Measurements from ENCODE around the gene NFILZ. TPM values are rescaled to one million over a fixed set of nuclear protein-coding genes. Genes with fewer than 3 reads are reported as not detected.

Gene NFILZ
- total RNA-seq, 1 experiment from 2014 or later = not detected

GRCh38 chr19:8601796-8602195 is 28.6 kb upstream of the NFILZ start:
- Mint-ChIP-seq H3K27ac (ENCODE audit: unreplicated experiment) (no peak overlapping the region), H3K4me1 (ENCODE audit: low read depth, unreplicated experiment) (no peaks in the 10 kb centered on the region), H3K9me3 (ENCODE audit: low read depth, unreplicated experiment) (no peaks in the 10 kb centered on the region), H3K36me3 (ENCODE audit: insufficient read depth, unreplicated experiment) (no peaks in the 10 kb centered on the region), H3K27me3 (ENCODE audit: unreplicated experiment) (peaks cover 15% of the 10 kb centered on the region), H3K4me3 (ENCODE audit: low read depth, unreplicated experiment) (no peak overlapping the region)
- CTCF ChIA-PET = interaction anchor here (0.7 kb wide), 1 partner anchor 33 kb away, joined by 4 read pairs; no protein-coding TSS in a partner anchor
- no peak for DNase-seq
- intact Hi-C loops (cut with micrococcal nuclease; ENCODE audit: unreplicated experiment) = no loop called here
- BruUV-seq (replicated peaks) = no TSS peak
- TF ChIP-seq CTCF (IDR thresholded peaks at IDR 0.05; ENCODE audit: unreplicated experiment) = no peak

- BruUV-seq (replicated peaks) = no TSS peak
- peaks cover 44% of the 10 kb centered on the region for H3K27me3 Mint-ChIP-seq (ENCODE audit: unreplicated experiment)
- H3K27ac Mint-ChIP-seq (ENCODE audit: unreplicated experiment) = no peak overlapping the region
- DNase-seq = no peak
- peaks cover 11% of the 10 kb centered on the region for H3K4me1 Mint-ChIP-seq (ENCODE audit: low read depth, unreplicated experiment)
- no peak overlapping the region for H3K4me3 Mint-ChIP-seq (ENCODE audit: low read depth, unreplicated experiment)
- peaks cover 4% of the 10 kb centered on the region for H3K36me3 Mint-ChIP-seq (ENCODE audit: insufficient read depth, unreplicated experiment)
- intact Hi-C loops (cut with micrococcal nuclease; ENCODE audit: unreplicated experiment) = no loop called here
- H3K9me3 Mint-ChIP-seq (ENCODE audit: low read depth, unreplicated experiment) = no peaks in the 10 kb centered on the region
- CTCF ChIA-PET = interaction anchor here (0.5 kb wide), 1 partner anchor 130 kb away, joined by 4 read pairs; no protein-coding TSS in a partner anchor
- no peak for TF ChIP-seq CTCF (IDR thresholded peaks at IDR 0.05; ENCODE audit: unreplicated experiment)
Measured at GRCh38 chr19:8605514-8605913, 24.9 kb upstream of the NFILZ start.

- Mint-ChIP-seq H3K27me3 (ENCODE audit: unreplicated experiment) (peaks cover 46% of the 10 kb centered on the region), H3K4me3 (ENCODE audit: low read depth, unreplicated experiment) (no peak overlapping the region), H3K27ac (ENCODE audit: unreplicated experiment) (no peak overlapping the region), H3K9me3 (ENCODE audit: low read depth, unreplicated experiment) (no peaks in the 10 kb centered on the region), H3K4me1 (ENCODE audit: low read depth, unreplicated experiment) (peaks cover 11% of the 10 kb centered on the region), H3K36me3 (ENCODE audit: insufficient read depth, unreplicated experiment) (peaks cover 5% of the 10 kb centered on the region)
- no peak for TF ChIP-seq CTCF (IDR thresholded peaks at IDR 0.05; ENCODE audit: unreplicated experiment)
- CTCF ChIA-PET = no interaction called here
- no TSS peak for BruUV-seq (replicated peaks)
- DNase-seq = no peak
- intact Hi-C loops (cut with micrococcal nuclease; ENCODE audit: unreplicated experiment) = no loop called here
Measured at GRCh38 chr19:8607386-8607785, 23.0 kb upstream of the NFILZ start.

- DNase-seq = no peak
- Mint-ChIP-seq H3K36me3 (ENCODE audit: insufficient read depth, unreplicated experiment) (peaks cover 5% of the 10 kb centered on the region), H3K27ac (ENCODE audit: unreplicated experiment) (no peak overlapping the region), H3K4me1 (ENCODE audit: low read depth, unreplicated experiment) (peaks cover 11% of the 10 kb centered on the region), H3K4me3 (ENCODE audit: low read depth, unreplicated experiment) (no peak overlapping the region), H3K9me3 (ENCODE audit: low read depth, unreplicated experiment) (no peaks in the 10 kb centered on the region), H3K27me3 (ENCODE audit: unreplicated experiment) (peaks cover 46% of the 10 kb centered on the region)
- BruUV-seq (replicated peaks) = no TSS peak
- CTCF ChIA-PET = no interaction called here
- intact Hi-C loops (cut with micrococcal nuclease; ENCODE audit: unreplicated experiment) = no loop called here
- TF ChIP-seq CTCF (IDR thresholded peaks at IDR 0.05; ENCODE audit: unreplicated experiment) = no peak
Measured at GRCh38 chr19:8608941-8609278, 21.5 kb upstream of the NFILZ start.

Measured in Calu3 (cell line).